RWPE1 (cell line): ENCODE measurements around the gene SERPINA1.

Source experiments
- CTCF ChIA-PET: fragments of 350-600 bp; sonication (Branson Sonifier 250); formaldehyde crosslinking; extraction: SDS; loops from one replicate; lab custom pipeline; 2021; lab: Yijun Ruan, JAX
- POLR2A ChIA-PET: fragments of 400-600 bp; formaldehyde crosslinking; extraction: SDS; loops from one replicate; lab custom pipeline; 2020; ENCODE audit warnings: antibody characterized with exemption; ENCODE audit not compliant: low non-redundant PET; lab: Yijun Ruan, JAX
- DNase-seq: peaks from one replicate; pipeline ENCODE4 v3.0.0; 2012; ENCODE audit warnings: low spot score
- H3K27ac ChIP-seq: fragments of 450-650 bp; 2 replicates; pipeline ENCODE4 v1.5.1; 2017
- TF ChIP-seq, protein P1 (sequence below): fragments of 450-650 bp; conservative IDR thresholded peaks from 2 replicates; pipeline ENCODE4 v1.5.1; 2017; ENCODE audit warnings: low read depth, mild to moderate bottlenecking

SERPINA1 gene

DNA sequence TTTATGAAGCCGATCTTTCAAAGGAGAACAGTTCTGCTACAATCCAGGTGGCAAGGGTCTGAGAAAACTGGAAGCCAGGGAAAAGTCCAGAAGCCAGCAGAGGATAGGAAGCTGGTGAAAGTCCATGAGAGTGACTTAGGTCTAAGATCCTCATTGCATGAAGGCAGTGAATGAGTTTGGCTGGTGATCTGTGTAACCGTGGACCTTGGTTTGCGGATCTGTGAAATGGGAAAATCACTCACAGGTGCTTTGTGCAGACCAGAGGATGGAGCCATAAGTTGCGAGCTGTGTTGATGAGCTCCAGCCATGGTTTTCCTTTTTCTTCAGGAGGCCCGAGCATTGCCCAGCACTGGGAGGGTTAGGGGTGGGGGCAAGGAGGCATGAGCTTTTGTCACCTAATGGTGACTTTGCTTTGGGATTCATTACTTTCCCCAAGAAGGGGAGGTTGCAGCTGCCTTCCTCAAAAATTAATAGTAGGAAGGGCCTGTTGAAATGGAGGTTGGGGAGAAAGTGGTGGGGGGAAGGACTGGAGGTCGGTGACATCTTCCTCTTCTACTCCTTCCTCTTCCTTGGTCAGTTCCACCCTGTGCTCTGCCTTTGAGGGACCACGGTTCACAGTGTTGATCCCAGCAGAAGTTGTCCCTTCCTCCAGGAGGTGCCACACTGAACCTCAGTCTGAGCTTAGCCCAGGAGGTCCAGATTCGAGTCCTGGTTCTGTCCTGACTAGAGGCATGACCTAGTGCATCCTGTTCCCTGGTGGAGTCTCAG lies 45.0 kb downstream of the SERPINA1 start:
- peak overlapping the region; percentile 69 for H3K27ac ChIP-seq
- TF ChIP-seq, protein P1, sequence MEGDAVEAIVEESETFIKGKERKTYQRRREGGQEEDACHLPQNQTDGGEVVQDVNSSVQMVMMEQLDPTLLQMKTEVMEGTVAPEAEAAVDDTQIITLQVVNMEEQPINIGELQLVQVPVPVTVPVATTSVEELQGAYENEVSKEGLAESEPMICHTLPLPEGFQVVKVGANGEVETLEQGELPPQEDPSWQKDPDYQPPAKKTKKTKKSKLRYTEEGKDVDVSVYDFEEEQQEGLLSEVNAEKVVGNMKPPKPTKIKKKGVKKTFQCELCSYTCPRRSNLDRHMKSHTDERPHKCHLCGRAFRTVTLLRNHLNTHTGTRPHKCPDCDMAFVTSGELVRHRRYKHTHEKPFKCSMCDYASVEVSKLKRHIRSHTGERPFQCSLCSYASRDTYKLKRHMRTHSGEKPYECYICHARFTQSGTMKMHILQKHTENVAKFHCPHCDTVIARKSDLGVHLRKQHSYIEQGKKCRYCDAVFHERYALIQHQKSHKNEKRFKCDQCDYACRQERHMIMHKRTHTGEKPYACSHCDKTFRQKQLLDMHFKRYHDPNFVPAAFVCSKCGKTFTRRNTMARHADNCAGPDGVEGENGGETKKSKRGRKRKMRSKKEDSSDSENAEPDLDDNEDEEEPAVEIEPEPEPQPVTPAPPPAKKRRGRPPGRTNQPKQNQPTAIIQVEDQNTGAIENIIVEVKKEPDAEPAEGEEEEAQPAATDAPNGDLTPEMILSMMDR: no peak
- DNase-seq: no peak
- POLR2A ChIA-PET: no interaction called here
- CTCF ChIA-PET: no interaction called here

DNA sequence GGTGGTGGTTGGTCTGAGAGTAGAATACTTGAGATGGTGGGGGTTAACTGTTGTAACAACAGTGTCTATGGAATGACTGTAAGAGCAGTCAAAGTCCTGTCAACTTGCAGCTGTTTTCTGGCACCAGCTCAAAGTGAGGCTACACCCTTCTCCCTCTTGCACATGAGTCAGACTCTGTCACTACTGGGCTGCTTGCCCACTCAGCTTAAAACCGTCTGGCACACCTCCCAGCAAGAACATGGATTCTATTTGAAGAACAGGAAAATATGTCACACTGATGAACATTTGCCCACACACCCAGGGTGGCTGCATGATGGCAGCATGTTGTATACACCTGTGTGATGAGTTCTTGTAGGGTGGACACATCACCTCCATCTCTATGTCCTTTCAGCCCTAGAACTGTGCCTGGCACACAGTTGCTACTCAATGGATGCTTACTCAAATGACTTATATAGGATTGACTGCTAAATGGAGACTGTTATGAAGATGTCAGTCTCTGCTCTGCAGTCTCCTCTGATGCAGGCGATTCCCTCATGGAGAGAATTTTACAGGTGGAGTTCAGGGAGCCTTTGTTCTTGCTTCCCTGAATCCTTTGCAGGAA lies 46.0 kb downstream of the SERPINA1 start:
- CTCF ChIA-PET: interaction anchor here (0.5 kb wide), 1 partner anchor 45 kb away, joined by 3 read pairs; no protein-coding TSS in a partner anchor
- TF ChIP-seq, protein P1: no peak
- H3K27ac ChIP-seq: peak overlapping the region; percentile 69
- peak; percentile 95 for DNase-seq
- POLR2A ChIA-PET: no interaction called here

DNA sequence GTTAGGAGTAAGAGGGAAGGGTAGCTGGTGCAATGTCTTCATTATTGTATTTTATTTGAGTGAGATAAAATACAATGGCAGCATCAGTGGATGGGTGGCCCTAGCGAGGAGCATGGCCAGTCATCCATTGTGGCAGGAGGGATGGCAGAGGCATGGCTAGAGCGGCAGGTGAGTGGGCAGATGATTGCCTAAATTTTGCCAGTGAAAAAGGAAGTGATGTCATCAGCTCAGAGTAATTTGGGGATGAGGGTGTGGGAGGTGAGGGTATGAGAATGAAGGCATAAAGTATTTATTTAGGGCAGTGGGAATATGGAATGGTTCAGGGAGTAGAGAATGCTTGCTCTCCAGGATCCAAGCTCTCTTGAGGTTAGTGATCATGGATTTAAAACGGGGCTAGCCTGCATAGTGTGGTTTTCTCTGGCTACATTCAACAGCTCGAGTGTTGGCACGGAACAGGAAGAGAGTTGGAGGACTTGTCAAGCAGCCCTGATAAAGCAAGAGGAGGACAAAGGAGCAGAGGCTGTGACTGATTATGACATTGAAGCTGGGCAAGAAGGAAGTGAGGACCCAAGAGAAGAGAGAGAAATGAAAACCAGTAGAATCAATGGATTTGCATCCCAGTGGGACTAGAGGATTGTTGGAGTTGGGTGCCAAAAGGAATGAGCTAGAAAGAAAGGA lies 46.6 kb downstream of the SERPINA1 start:
- no peak for DNase-seq
- CTCF ChIA-PET: no interaction called here
- POLR2A ChIA-PET: no interaction called here
- peak overlapping the region; percentile 69 for H3K27ac ChIP-seq
- TF ChIP-seq, protein P1: no peak

DNA sequence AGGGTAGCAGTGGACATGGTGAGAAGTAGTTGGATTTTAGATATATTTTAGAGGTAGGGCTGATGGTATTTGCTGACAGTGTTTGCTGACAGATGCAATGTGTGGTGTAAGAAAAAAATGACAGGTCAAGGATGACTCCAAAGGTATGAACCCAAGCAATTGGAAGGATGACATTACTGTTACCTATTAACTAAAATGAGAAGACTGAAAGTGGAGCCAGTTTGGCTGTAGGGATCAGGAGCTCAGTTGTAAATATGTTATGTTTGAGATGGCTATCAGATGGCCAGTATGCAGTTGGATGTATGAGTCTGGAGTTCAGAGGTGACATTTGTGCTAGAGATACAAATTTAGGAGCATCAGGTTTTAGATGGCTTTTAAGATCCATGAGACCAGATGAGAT lies 47.9 kb downstream of the SERPINA1 start:
- no peak for DNase-seq
- TF ChIP-seq, protein P1: no peak
- ChIA-PET POLR2A (interaction anchor here (0.6 kb wide), 1 partner anchor 74 kb away, joined by 3 read pairs; no protein-coding TSS in a partner anchor), CTCF (interaction anchor here (0.6 kb wide), 1 partner anchor 83 kb away, joined by 5 read pairs; no protein-coding TSS in a partner anchor)
- no peak overlapping the region for H3K27ac ChIP-seq

DNA sequence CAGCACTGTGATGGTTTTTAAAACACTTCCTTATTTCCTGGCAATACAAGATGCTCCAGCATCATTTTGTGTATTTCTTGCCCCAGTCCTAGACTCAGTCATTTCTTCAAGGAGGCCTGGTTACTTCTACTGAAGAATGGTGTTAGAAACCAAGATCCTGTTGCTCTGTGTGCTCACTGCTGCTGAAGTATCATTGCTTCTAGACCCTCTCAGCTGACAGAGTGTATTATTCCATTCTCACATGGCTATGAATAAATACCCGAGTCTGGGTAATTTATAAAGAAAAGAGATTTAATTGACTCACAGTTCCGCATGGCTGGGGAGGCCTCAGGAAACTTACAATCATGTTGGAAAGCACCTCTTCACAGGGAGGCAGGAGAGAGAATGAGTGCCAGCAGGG lies 50.4 kb downstream of the SERPINA1 start:
- CTCF ChIA-PET: no interaction called here
- H3K27ac ChIP-seq: no peak overlapping the region
- TF ChIP-seq, protein P1: no peak
- POLR2A ChIA-PET: no interaction called here
- no peak for DNase-seq

DNA sequence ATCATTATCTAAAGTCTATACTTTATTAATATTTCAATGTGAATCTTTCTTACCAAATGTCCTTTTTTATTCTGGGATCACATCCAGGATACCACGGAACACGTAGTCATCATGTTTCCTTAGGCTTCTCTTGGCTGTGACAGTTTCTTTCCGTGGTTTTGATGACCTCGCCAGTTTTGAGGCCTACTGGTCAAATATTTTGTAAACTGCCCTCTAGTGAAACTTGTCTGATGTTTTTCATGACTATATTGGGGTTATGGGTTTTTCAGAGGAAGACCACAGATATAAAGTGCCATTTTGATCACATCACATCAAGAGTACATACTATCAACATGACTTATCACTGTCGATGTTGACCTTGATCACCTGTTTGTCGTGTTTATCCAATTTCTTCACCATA lies 51.1 kb downstream of the SERPINA1 start:
- CTCF ChIA-PET: interaction anchor here (0.6 kb wide), 1 partner anchor 36 kb away, joined by 4 read pairs; no protein-coding TSS in a partner anchor
- TF ChIP-seq, protein P1: no peak
- H3K27ac ChIP-seq: no peak overlapping the region
- no peak for DNase-seq
- POLR2A ChIA-PET: no interaction called here
